Measurements from ENCODE around the gene ARHGEF28. TPM values are rescaled to one million over a fixed set of nuclear protein-coding genes. Genes with fewer than 3 reads are reported as not detected.

Gene ARHGEF28
- total and polyA plus RNA-seq, 2 donors (not counting 1 experiment from before 2014, with no cell fraction given), result not detected

- Histone ChIP-seq H3K27ac (ENCODE audit: low read length in 2 of 2) (no peak overlapping the region), H2AFZ (ENCODE audit: insufficient read depth, low read depth, low read length, poor library complexity, severe bottlenecking) (no peak overlapping the region), H3K4me1 (ENCODE audit: control insufficient read depth in 2 of 2, insufficient read depth in 2 of 2, low read length in 2 of 2) (no peaks in the 10 kb centered on the region), H3K79me2 (ENCODE audit: control insufficient read depth, insufficient read depth, low read length) (no peaks in the 10 kb centered on the region), H3K4me3 (ENCODE audit: control extremely low read depth in 1 of 5, extremely low read depth in 1 of 5, insufficient read depth in 1 of 5, low read depth in 2 of 5, low read length in 4 of 5) (no peak overlapping the region), H4K20me1 (ENCODE audit: control insufficient read depth, insufficient read depth, low read length, poor library complexity, severe bottlenecking) (no peaks in the 10 kb centered on the region), H3K36me3 (replicated peaks in 1 of 2; ENCODE audit: control extremely low read depth in 1 of 2, control insufficient read depth in 1 of 2, extremely low read depth in 1 of 2, insufficient read depth in 2 of 2, low read length in 1 of 2) (no peaks in the 10 kb centered on the region), H3K4me2 (replicated peaks; ENCODE audit: low read depth, low read length, poor library complexity, severe bottlenecking) (no peak overlapping the region), H3K9ac (ENCODE audit: low read length) (no peak overlapping the region), H3K9me3 (ENCODE audit: control extremely low read depth in 1 of 3, control insufficient read depth in 2 of 3, insufficient read depth in 1 of 3, low read length in 2 of 3) (no peaks in the 10 kb centered on the region), H3K27me3 (replicated peaks in 1 of 4; ENCODE audit: control extremely low read depth in 1 of 4, control insufficient read depth in 3 of 4, insufficient read depth in 4 of 4, low read length in 3 of 4) (no peaks in the 10 kb centered on the region)
- Mint-ChIP-seq H3K4me3 (no peak overlapping the region), H3K9me3 (ENCODE audit: insufficient read depth) (no peaks in the 10 kb centered on the region), H3K4me1 (no peaks in the 10 kb centered on the region), H3K27ac (no peak overlapping the region), H3K27me3 (peaks cover 9% of the 10 kb centered on the region)
- DNase-seq (no peak), ATAC-seq (ENCODE audit: low read depth) (no peak)
- intact Hi-C loops (cut with micrococcal nuclease), result no loop called here
- ChIA-PET CTCF (no interaction called here), POLR2A (no interaction called here)
- 100% methylated on average over 2 of the region's 3 CpGs for WGBS (ENCODE audit: insufficient coverage)
- TF ChIP-seq EZH2 (IDR thresholded peaks at IDR 0.05; ENCODE audit: borderline replicate concordance, insufficient read depth, low read depth, low read length, poor library complexity, severe bottlenecking) (no peak), CTCF (IDR thresholded peaks at IDR 0.05) (no peak)
These were observed 202.5 kb downstream of the ARHGEF28 start for GRCh38 chr5:73828465-73828864.

GRCh38 chr5:73830646-73831045 is 204.7 kb downstream of the ARHGEF28 start:
- H3K4me2 ChIP-seq (replicated peaks; ENCODE audit: low read depth, low read length, poor library complexity, severe bottlenecking), result no peak overlapping the region
- H3K4me1 ChIP-seq (ENCODE audit: control insufficient read depth in 2 of 2, insufficient read depth in 2 of 2, low read length in 2 of 2), result no peaks in the 10 kb centered on the region
- DNase-seq (no peak), ATAC-seq (ENCODE audit: low read depth) (no peak)
- no peaks in the 10 kb centered on the region for H3K36me3 ChIP-seq (replicated peaks in 1 of 2; ENCODE audit: control extremely low read depth in 1 of 2, control insufficient read depth in 1 of 2, extremely low read depth in 1 of 2, insufficient read depth in 2 of 2, low read length in 1 of 2)
- H3K27ac Mint-ChIP-seq, result no peak overlapping the region
- no peaks in the 10 kb centered on the region for H4K20me1 ChIP-seq (ENCODE audit: control insufficient read depth, insufficient read depth, low read length, poor library complexity, severe bottlenecking)
- ChIA-PET CTCF (no interaction called here), POLR2A (no interaction called here)
- no peak overlapping the region for H3K9ac ChIP-seq (ENCODE audit: low read length)
- intact Hi-C loops (cut with micrococcal nuclease), result no loop called here
- H3K9me3 Mint-ChIP-seq (ENCODE audit: insufficient read depth), result no peaks in the 10 kb centered on the region
- no peaks in the 10 kb centered on the region for H3K9me3 ChIP-seq (ENCODE audit: control extremely low read depth in 1 of 3, control insufficient read depth in 2 of 3, insufficient read depth in 1 of 3, low read length in 2 of 3)
- H3K79me2 ChIP-seq (ENCODE audit: control insufficient read depth, insufficient read depth, low read length), result no peaks in the 10 kb centered on the region
- no peak overlapping the region for H3K4me3 ChIP-seq (ENCODE audit: control extremely low read depth in 1 of 5, extremely low read depth in 1 of 5, insufficient read depth in 1 of 5, low read depth in 2 of 5, low read length in 4 of 5)
- H3K27ac ChIP-seq (ENCODE audit: low read length in 2 of 2), result no peak overlapping the region
- H3K4me3 Mint-ChIP-seq, result no peak overlapping the region
- no CpG with 5 or more reads among the region's 1 CpG for WGBS (ENCODE audit: insufficient coverage)
- no peak for TF ChIP-seq CTCF (IDR thresholded peaks at IDR 0.05)
- TF ChIP-seq EZH2 (IDR thresholded peaks at IDR 0.05; ENCODE audit: borderline replicate concordance, insufficient read depth, low read depth, low read length, poor library complexity, severe bottlenecking), result no peak
- no peaks in the 10 kb centered on the region for H3K4me1 Mint-ChIP-seq
- H2AFZ ChIP-seq (ENCODE audit: insufficient read depth, low read depth, low read length, poor library complexity, severe bottlenecking), result no peak overlapping the region
- H3K27me3 ChIP-seq (replicated peaks in 1 of 4; ENCODE audit: control extremely low read depth in 1 of 4, control insufficient read depth in 3 of 4, insufficient read depth in 4 of 4, low read length in 3 of 4), result no peaks in the 10 kb centered on the region
- peaks cover 12% of the 10 kb centered on the region for H3K27me3 Mint-ChIP-seq

Measured in B cell (primary cell).